ENCODE data around the gene RPL29.

The RPL29 gene

DNA sequence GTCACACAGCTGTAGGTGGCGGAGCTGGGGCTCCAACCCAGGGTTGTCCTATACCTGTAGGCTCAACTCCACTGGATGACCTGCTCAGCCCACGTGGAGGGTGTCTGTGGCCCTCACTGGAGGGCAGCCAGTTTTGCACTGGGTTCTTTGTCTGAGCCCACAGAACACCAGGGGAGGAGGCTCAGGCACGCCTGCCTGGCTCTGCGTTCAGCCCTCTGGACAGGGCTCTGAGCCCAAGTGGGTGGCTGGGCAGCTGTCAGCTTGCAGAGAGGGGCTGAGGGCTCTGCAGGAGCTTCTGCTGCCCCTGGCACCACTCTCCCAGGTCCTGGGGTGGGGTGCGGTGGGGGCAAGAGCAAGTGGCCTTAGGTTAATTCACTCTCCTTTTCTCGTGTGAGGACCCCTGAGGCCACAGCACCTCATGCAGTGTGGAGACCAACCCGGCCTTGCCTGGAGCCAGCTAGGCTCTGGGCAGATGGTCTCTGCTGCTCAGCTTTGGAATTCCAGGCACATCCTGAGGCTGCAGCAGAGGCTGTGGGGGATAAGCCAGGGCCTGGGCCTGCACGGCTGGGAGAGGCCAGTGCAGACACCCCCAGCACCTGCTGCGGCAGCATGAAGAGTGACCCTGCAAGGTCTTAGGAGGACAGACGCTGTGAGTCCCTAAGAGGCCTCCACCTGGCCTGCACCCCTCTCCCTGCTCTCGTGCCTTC is 37.2 kb upstream of the RPL29 start:
- Histone ChIP-seq H3K9ac (ENCODE audit: low read length) (no peak overlapping the region), H3F3A (ENCODE audit: insufficient read depth) (no peaks in the 10 kb centered on the region), H2AFZ (ENCODE audit: low read depth, low read length, severe bottlenecking) (no peak overlapping the region), H3K36me3 (ENCODE audit: low read length) (no peaks in the 10 kb centered on the region), H4K20me1 (ENCODE audit: low read depth, low read length) (no peaks in the 10 kb centered on the region), H3K4me2 (ENCODE audit: low read depth, low read length, poor library complexity, severe bottlenecking) (no peak overlapping the region), H3K27me3 (ENCODE audit: low read length) (no peaks in the 10 kb centered on the region), H3K9me3 (ENCODE audit: insufficient read depth, low read length) (no peaks in the 10 kb centered on the region), H3K4me3 (ENCODE audit: insufficient read depth, low read length, poor library complexity, severe bottlenecking) (no peak overlapping the region), H3K79me2 (ENCODE audit: insufficient read depth, low read length) (no peaks in the 10 kb centered on the region), H3K9me2 (replicated peaks; ENCODE audit: insufficient read depth, low read length) (no peaks in the 10 kb centered on the region), H3K27ac (ENCODE audit: low read depth, low read length) (no peak overlapping the region)
- TF ChIP-seq, protein P1, sequence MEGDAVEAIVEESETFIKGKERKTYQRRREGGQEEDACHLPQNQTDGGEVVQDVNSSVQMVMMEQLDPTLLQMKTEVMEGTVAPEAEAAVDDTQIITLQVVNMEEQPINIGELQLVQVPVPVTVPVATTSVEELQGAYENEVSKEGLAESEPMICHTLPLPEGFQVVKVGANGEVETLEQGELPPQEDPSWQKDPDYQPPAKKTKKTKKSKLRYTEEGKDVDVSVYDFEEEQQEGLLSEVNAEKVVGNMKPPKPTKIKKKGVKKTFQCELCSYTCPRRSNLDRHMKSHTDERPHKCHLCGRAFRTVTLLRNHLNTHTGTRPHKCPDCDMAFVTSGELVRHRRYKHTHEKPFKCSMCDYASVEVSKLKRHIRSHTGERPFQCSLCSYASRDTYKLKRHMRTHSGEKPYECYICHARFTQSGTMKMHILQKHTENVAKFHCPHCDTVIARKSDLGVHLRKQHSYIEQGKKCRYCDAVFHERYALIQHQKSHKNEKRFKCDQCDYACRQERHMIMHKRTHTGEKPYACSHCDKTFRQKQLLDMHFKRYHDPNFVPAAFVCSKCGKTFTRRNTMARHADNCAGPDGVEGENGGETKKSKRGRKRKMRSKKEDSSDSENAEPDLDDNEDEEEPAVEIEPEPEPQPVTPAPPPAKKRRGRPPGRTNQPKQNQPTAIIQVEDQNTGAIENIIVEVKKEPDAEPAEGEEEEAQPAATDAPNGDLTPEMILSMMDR (IDR thresholded peaks at IDR 0.05; ENCODE audit: insufficient read depth, low read length, poor library complexity, severe bottlenecking) = no peak
- no peak for TF ChIP-seq EZH2phosphoT487 (conservative IDR thresholded peaks at IDR 0.05; ENCODE audit: low read length)

DNA sequence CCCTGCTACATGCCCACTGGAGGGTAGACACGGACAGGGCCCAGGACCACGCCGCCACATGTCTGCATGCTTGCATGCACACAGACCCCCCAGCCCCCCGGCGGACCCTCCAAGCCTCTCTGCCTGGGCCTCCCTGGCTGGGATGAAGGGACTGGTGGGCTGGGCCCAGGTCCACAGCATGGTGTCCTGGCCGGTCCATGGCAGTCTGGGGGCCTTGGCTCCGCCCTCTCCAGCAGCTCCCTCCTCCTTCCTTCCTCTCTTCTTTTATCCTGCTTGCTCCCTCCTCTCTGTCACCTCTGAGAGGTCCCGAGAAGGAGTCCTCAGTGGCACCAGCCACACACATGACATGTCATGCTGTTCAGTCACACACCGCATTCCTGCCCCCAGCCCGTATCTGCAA is 36.2 kb upstream of the RPL29 start:
- TF ChIP-seq, protein P1 (IDR thresholded peaks at IDR 0.05; ENCODE audit: insufficient read depth, low read length, poor library complexity, severe bottlenecking) = no peak
- TF ChIP-seq EZH2phosphoT487 (conservative IDR thresholded peaks at IDR 0.05; ENCODE audit: low read length) = no peak
- Histone ChIP-seq H3K27ac (ENCODE audit: low read depth, low read length) (no peak overlapping the region), H3K4me2 (ENCODE audit: low read depth, low read length, poor library complexity, severe bottlenecking) (no peak overlapping the region)

DNA sequence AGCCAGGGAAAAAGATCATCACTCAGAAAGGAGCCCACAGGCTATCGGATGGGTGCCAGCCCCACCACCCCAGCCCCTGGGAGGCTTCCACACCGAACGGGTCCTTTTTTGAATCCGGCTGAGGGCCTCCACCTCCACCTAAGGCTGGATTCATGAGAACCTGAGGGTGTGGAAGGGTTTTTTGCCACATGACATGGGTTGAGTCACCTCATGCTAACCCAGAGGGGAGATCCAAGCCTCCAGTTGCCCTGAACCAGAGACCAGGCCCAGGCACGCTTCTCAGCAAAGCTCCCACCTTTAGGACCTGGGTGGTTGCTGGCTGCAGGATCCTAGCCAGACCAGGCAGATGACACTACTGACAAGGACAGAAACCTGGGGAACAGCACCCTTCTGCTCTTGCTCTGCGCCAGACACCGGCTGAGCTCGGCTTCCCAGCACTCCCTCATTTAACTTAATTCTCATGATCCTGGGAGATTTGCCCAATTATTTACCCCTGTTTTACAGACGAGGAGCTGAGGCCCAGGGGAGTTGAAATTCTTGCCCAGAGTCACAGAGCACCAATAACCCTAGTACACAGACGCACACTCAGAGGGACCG is 35.1 kb upstream of the RPL29 start:
- no peak overlapping the region for H3K27ac ChIP-seq (ENCODE audit: low read depth, low read length)
- no peaks in the 10 kb centered on the region for H3K79me2 ChIP-seq (ENCODE audit: insufficient read depth, low read length)
- no peak overlapping the region for H3K9ac ChIP-seq (ENCODE audit: low read length)
- H3K9me2 ChIP-seq (replicated peaks; ENCODE audit: insufficient read depth, low read length) = no peaks in the 10 kb centered on the region
- H3K27me3 ChIP-seq (ENCODE audit: low read length) = no peaks in the 10 kb centered on the region
- no peak overlapping the region for H3K4me3 ChIP-seq (ENCODE audit: insufficient read depth, low read length, poor library complexity, severe bottlenecking)
- TF ChIP-seq, protein P1 (IDR thresholded peaks at IDR 0.05; ENCODE audit: insufficient read depth, low read length, poor library complexity, severe bottlenecking) = no peak
- TF ChIP-seq EZH2phosphoT487 (conservative IDR thresholded peaks at IDR 0.05; ENCODE audit: low read length) = no peak
- H3K9me3 ChIP-seq (ENCODE audit: insufficient read depth, low read length) = no peaks in the 10 kb centered on the region
- H3F3A ChIP-seq (ENCODE audit: insufficient read depth) = no peaks in the 10 kb centered on the region
- H3K4me2 ChIP-seq (ENCODE audit: low read depth, low read length, poor library complexity, severe bottlenecking) = no peak overlapping the region
- H2AFZ ChIP-seq (ENCODE audit: low read depth, low read length, severe bottlenecking) = no peak overlapping the region
- no peaks in the 10 kb centered on the region for H3K36me3 ChIP-seq (ENCODE audit: low read length)
- no peaks in the 10 kb centered on the region for H4K20me1 ChIP-seq (ENCODE audit: low read depth, low read length)

More for the DNA sequence above, 36.2 kb upstream of the RPL29 start:
- Histone ChIP-seq H3K9me2 (replicated peaks; ENCODE audit: insufficient read depth, low read length) (no peaks in the 10 kb centered on the region), H3K9me3 (ENCODE audit: insufficient read depth, low read length) (no peaks in the 10 kb centered on the region), H3K9ac (ENCODE audit: low read length) (no peak overlapping the region), H3F3A (ENCODE audit: insufficient read depth) (no peaks in the 10 kb centered on the region), H4K20me1 (ENCODE audit: low read depth, low read length) (no peaks in the 10 kb centered on the region), H3K36me3 (ENCODE audit: low read length) (no peaks in the 10 kb centered on the region), H3K4me3 (ENCODE audit: insufficient read depth, low read length, poor library complexity, severe bottlenecking) (no peak overlapping the region), H2AFZ (ENCODE audit: low read depth, low read length, severe bottlenecking) (no peak overlapping the region), H3K27me3 (ENCODE audit: low read length) (no peaks in the 10 kb centered on the region), H3K79me2 (ENCODE audit: insufficient read depth, low read length) (no peaks in the 10 kb centered on the region)

Measured in SU-DHL-6 (cell line).